Smooth muscle cell of the brain vasculature (primary cell): Measurements from ENCODE around the gene TRIM73.
"Not testable (repeated sequence)": the region's sequence is repeated elsewhere in the genome, so short reads cannot be mapped to it uniquely, and the experiment has no call there.

Source experiments
- DNase-seq: peaks from one replicate; pipeline ENCODE4 v3.0.0-alpha.2; 2012; ENCODE audit warnings: low read depth, low spot score

Gene TRIM73

GRCh38 chr7:75415829-75416373 lies 20.5 kb downstream of the TRIM73 start:
- DNase-seq: not testable (repeated sequence)

- not testable (repeated sequence) for DNase-seq
These were observed 21.4 kb downstream of the TRIM73 start for GRCh38 chr7:75416787-75417186.

GRCh38 chr7:75418292-75418858 lies 22.9 kb downstream of the TRIM73 start:
- DNase-seq: not testable (repeated sequence)

GRCh38 chr7:75419210-75419609 lies 23.8 kb downstream of the TRIM73 start:
- not testable (repeated sequence) for DNase-seq

- not testable (repeated sequence) for DNase-seq
These were observed 24.3 kb downstream of the TRIM73 start for GRCh38 chr7:75419693-75420092.

GRCh38 chr7:75420152-75420551 lies 24.7 kb downstream of the TRIM73 start:
- DNase-seq: not testable (repeated sequence)

- not testable (repeated sequence) for DNase-seq
These were observed 26.6 kb downstream of the TRIM73 start for GRCh38 chr7:75421798-75422710.

- not testable (repeated sequence) for DNase-seq
These were observed 28.1 kb downstream of the TRIM73 start for GRCh38 chr7:75423481-75423880.

GRCh38 chr7:75439000-75439399 lies 43.6 kb downstream of the TRIM73 start:
- not testable (repeated sequence) for DNase-seq

GRCh38 chr7:75442101-75442464 lies 46.7 kb downstream of the TRIM73 start:
- DNase-seq: not testable (repeated sequence)

GRCh38 chr7:75442465-75443111 lies 47.2 kb downstream of the TRIM73 start:
- DNase-seq: peak; percentile 0

- DNase-seq: not testable (repeated sequence)
These were observed 54.5 kb downstream of the TRIM73 start for GRCh38 chr7:75449946-75450345.

- DNase-seq: not testable (repeated sequence)
These were observed 57.1 kb downstream of the TRIM73 start for GRCh38 chr7:75452494-75452955.
